Endothelial cell of umbilical vein (primary cell): ENCODE results near the gene CCT6A. TPM values are rescaled to one million over a fixed set of nuclear protein-coding genes. Genes with fewer than 3 reads are reported as not detected.

Experiments
- BruUV-seq: library from RNA; stranded (reverse); fragments of 400-500 nt; replicated peaks from 2 replicates; lab custom pipeline; 2021; lab: Mats Ljungman, UMichigan
- CTCF ChIA-PET: fragments of 300-600, 350-600 bp; sonication (Branson Sonifier 250); formaldehyde crosslinking; loops from one replicate; lab custom pipeline; 2021; ENCODE audit warnings: antibody characterized with exemption, inconsistent platforms; lab: Charles Lee
- POLR2A ChIA-PET: fragments of 300-600, 350-600 bp; sonication (Branson Sonifier 250); formaldehyde crosslinking; loops from one replicate; lab custom pipeline; 2021; ENCODE audit warnings: antibody characterized with exemption, inconsistent platforms; lab: Charles Lee
- DNase-seq: peaks from one replicate; pipeline ENCODE4 v3.0.0-alpha.2; 2011; ENCODE audit warnings: low read depth, low spot score
- FAIRE-seq: peaks from 2 replicates; lab custom pipeline; 2011; peaks lifted over from hg19 to GRCh38; lab: Jason Lieb, UNC
- H2AFZ ChIP-seq: 2 replicates; pipeline ENCODE4 v1.6.0; 2012; ENCODE audit warnings: low read depth, low read length, control low read depth, inconsistent platforms
- H3K27ac ChIP-seq: 2 replicates; pipeline ENCODE4 v1.5.1; 2011; ENCODE audit warnings: low read depth, mild to moderate bottlenecking, control low read depth, low read length, moderate library complexity; ENCODE audit not compliant: insufficient read depth
- H3K27me3 ChIP-seq, 2 experiments: 2 replicates each; pipeline versions ENCODE4 v1.6.0 to v1.6.1; 2011; ENCODE audit warnings: low read length in 2 of 2, mixed read lengths in 1 of 2; ENCODE audit not compliant: control insufficient read depth in 2 of 2, insufficient read depth in 2 of 2
- H3K36me3 ChIP-seq, 2 experiments: 2 replicates in 1 of 2; 3 replicates in 1 of 2; pipeline ENCODE4 v1.5.1; 2011; ENCODE audit warnings: low read length in 2 of 2, mild to moderate bottlenecking in 1 of 2, moderate library complexity in 1 of 2; ENCODE audit not compliant: control insufficient read depth in 2 of 2, insufficient read depth in 2 of 2; ENCODE audit errors: extremely low read depth in 1 of 2
- H3K4me1 ChIP-seq: 3 replicates; pipeline ENCODE4 v1.5.1; 2011; ENCODE audit warnings: mild to moderate bottlenecking, low read length; ENCODE audit not compliant: control insufficient read depth, insufficient read depth; ENCODE audit errors: extremely low read depth
- H3K4me2 ChIP-seq: 2 replicates; pipeline ENCODE4 v1.6.1; 2011; ENCODE audit warnings: low read length, control low read depth, mixed read lengths; ENCODE audit not compliant: insufficient read depth
- H3K4me3 ChIP-seq, 3 experiments: fragments of 200-600 bp in 1 of 3; sonication (generic), shearing (Covaris generic) in 1 of 3; replicated peaks in 1 of 3; 2 replicates each; pipeline ENCODE4 v1.5.1; 2011 to 2016; ENCODE audit warnings: control low read depth in 3 of 3, low read length in 3 of 3, mild to moderate bottlenecking in 2 of 3, inconsistent platforms in 1 of 3, low read depth in 1 of 3, moderate library complexity in 1 of 3; ENCODE audit not compliant: insufficient read depth in 1 of 3
- H3K79me2 ChIP-seq: 2 replicates; pipeline ENCODE4 v1.6.0; 2012; ENCODE audit warnings: low read length, inconsistent platforms; ENCODE audit not compliant: control insufficient read depth, insufficient read depth
- H3K9ac ChIP-seq: replicated peaks from 2 replicates; pipeline ENCODE3; 2011; ENCODE audit warnings: low read length, control low read depth; ENCODE audit not compliant: insufficient read depth; ENCODE audit errors: extremely low read depth
- H3K9me1 ChIP-seq: replicated peaks from 3 replicates; pipeline ENCODE4 v1.6.0; 2011; ENCODE audit warnings: mild to moderate bottlenecking, low read length; ENCODE audit not compliant: control insufficient read depth, insufficient read depth; ENCODE audit errors: extremely low read depth
- H3K9me3 ChIP-seq: replicated peaks from 2 replicates; pipeline ENCODE4 v1.5.1; 2012; ENCODE audit warnings: low read length, inconsistent platforms; ENCODE audit not compliant: control insufficient read depth, insufficient read depth
- H4K20me1 ChIP-seq: replicated peaks from 2 replicates; pipeline ENCODE3; 2011; ENCODE audit warnings: mild to moderate bottlenecking, low read length; ENCODE audit not compliant: control insufficient read depth, insufficient read depth; ENCODE audit errors: extremely low read depth
- CTCF ChIP-seq, 2 donors: IDR thresholded peaks; 1 replicate in 1 of 2; 2 replicates in 1 of 2; pipeline ENCODE4 v1.5.1; 2011; ENCODE audit warnings: low read length in 2 of 2, mild to moderate bottlenecking in 2 of 2, moderate library complexity in 2 of 2, control low read depth in 1 of 2, inconsistent platforms in 1 of 2, low read depth in 1 of 2; ENCODE audit not compliant: insufficient read depth in 1 of 2; ENCODE audit errors: extremely low read depth in 1 of 2
- EZH2 ChIP-seq: IDR thresholded peaks from 2 replicates; pipeline ENCODE4 v1.6.1; 2012; ENCODE audit warnings: borderline replicate concordance, low read depth, mild to moderate bottlenecking, moderate library complexity, low read length, inconsistent platforms; ENCODE audit not compliant: severe bottlenecking
- FOS ChIP-seq: IDR thresholded peaks from 2 replicates; pipeline ENCODE4 v1.6.1; 2011; ENCODE audit warnings: mild to moderate bottlenecking, low read length, moderate library complexity, borderline replicate concordance; ENCODE audit not compliant: insufficient read depth
- GATA2 ChIP-seq: IDR thresholded peaks from 2 replicates; pipeline ENCODE4 v1.7.0; 2011; ENCODE audit warnings: low read depth, mild to moderate bottlenecking, moderate library complexity, mixed read lengths, low read length; ENCODE audit not compliant: insufficient read length, insufficient read depth
- JUN ChIP-seq: IDR thresholded peaks from 2 replicates; pipeline ENCODE4 v1.6.1; 2011; ENCODE audit warnings: borderline replicate concordance, low read depth; ENCODE audit not compliant: insufficient read length, insufficient read depth
- MYC ChIP-seq: IDR thresholded peaks from one replicate; pipeline ENCODE4 v1.6.1; 2011; ENCODE audit warnings: mild to moderate bottlenecking, low read depth, low read length
- POLR2A ChIP-seq: IDR thresholded peaks from 2 replicates; pipeline ENCODE4 v1.6.1; 2012; ENCODE audit warnings: low read depth, mild to moderate bottlenecking, control low read depth, low read length
- POLR2AphosphoS5 ChIP-seq: IDR thresholded peaks from 2 replicates; pipeline ENCODE4 v1.6.1; 2012; ENCODE audit warnings: low read depth, mild to moderate bottlenecking, control low read depth, low read length, moderate library complexity; ENCODE audit not compliant: insufficient read depth
- dilution Hi-C: fragments of 300-500 bp; cut with MboI; formaldehyde crosslinking; loops from one replicate; pipeline ENCODE4 v1.15.0; 2019; ENCODE audit warnings: low sequenced_read_pairs; ENCODE audit not compliant: extremely low pct_ligation_motif_present
- intact Hi-C: fragments of 100-400 bp; cut with micrococcal nuclease; formaldehyde crosslinking; loops from one replicate; pipeline ENCODE4 v1.10.0; 2022
- polyA plus RNA-seq, 4 experiments: library from polyadenylated mRNA; depleted of rRNA in 3 of 4; stranded (reverse) in 3 of 4; unstranded in 1 of 4; fragments of >200 nt; gene quantifications; 2 replicates each; pipeline versions ENCODE4 v1.2.1 to v1.2.3, GENCODE V29; 2011 to 2012; ENCODE audit warnings: missing spikeins in 1 of 4
- total RNA-seq: library from RNA; stranded (reverse); gene quantifications from 2 replicates; pipeline ENCODE4 v1.2.3, GENCODE V29; 2021
- TF ChIP-seq, protein P1 (sequence below): IDR thresholded peaks from 2 replicates; pipeline ENCODE4 v1.6.1; 2011; ENCODE audit not compliant: insufficient read depth, insufficient read length

CCT6A gene
- total and polyA plus RNA-seq, 2 donors (not counting 3 experiments of a cell fraction or from before 2014, with no cell fraction given): 152 to 221 TPM

DNA sequence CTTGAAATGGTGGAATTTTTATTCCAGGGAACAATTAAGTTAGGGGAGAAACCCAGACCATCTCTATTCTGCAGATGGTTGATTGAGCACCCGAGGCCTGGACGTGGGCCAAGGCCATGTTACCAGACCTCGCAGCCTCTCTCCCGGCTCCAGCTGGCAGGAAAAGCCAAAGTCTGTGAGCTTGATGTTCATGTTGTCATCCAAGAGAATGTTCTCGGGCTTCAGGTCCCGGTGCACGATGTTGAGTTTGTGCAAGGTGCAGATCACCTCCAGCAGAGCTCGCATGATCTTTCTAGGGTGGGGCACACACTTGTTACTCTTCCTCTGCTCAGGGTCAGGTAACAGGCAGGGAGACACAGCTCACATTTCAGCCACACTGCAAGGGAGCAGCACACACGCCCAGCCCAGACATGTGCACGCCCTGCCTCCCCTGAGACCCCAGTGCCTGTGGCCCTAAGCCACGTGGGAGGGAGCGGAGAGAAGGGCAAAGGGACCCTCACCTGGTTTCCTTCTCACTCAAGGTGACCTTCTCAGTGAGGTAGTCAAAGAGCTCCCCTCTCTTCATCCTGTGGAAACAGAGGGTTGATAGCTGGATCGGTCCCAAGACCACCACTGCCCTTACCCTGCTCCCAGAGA, 31.7 kb downstream of the CCT6A start:
- no peaks in the 10 kb centered on the region for H3K9me3 ChIP-seq
- H4K20me1 ChIP-seq: no peaks in the 10 kb centered on the region
- H3K27me3 ChIP-seq: no peaks in the 10 kb centered on the region
- H3K36me3 ChIP-seq: peaks cover 0 to 2% of the 10 kb centered on the region in 2 experiments
- H3K9ac ChIP-seq: no peak overlapping the region
- no peaks in the 10 kb centered on the region for H3K9me1 ChIP-seq
- no peak overlapping the region for H2AFZ ChIP-seq
- H3K79me2 ChIP-seq: no peaks in the 10 kb centered on the region
- ChIA-PET POLR2A (no interaction called here), CTCF (interaction anchor here (0.8 to 3.7 kb wide), 3 partner anchors 9 to 442 kb away, joined by 4 to 15 read pairs (median 7); partner anchors contain the start of gene PHKG1)
- intact Hi-C loops: no loop called here
- H3K4me3 ChIP-seq: no peak overlapping the region
- no peak for TF ChIP-seq JUN
- TF ChIP-seq MYC: no peak
- TF ChIP-seq EZH2: no peak
- TF ChIP-seq, protein P1, sequence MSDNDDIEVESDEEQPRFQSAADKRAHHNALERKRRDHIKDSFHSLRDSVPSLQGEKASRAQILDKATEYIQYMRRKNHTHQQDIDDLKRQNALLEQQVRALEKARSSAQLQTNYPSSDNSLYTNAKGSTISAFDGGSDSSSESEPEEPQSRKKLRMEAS: no peak
- TF ChIP-seq GATA2: no peak
- TF ChIP-seq POLR2A: no peak
- no peak for TF ChIP-seq FOS
- TF ChIP-seq CTCF (IDR thresholded peaks at IDR 0.05; ENCODE audit: extremely low read depth in 1 of 2, insufficient read depth in 1 of 2, low read depth in 1 of 2, low read length in 2 of 2): no peak
- no peak for TF ChIP-seq POLR2AphosphoS5
- BruUV-seq: no TSS peak
- DNase-seq (peak; percentile 42), FAIRE-seq (no peak)
- dilution Hi-C loops: no loop called here
- H3K4me2 ChIP-seq: no peak overlapping the region
- H3K4me1 ChIP-seq: peaks cover 21% of the 10 kb centered on the region
- no peak overlapping the region for H3K27ac ChIP-seq
